AG10803 (cell line): ENCODE data around the gene CBX8.
"Not testable (repeated sequence)": the region's sequence is repeated elsewhere in the genome, so short reads cannot be mapped to it uniquely, and the experiment has no call there.

ENCODE experiments used
- DNase-seq: peaks from one replicate; pipeline ENCODE4 v3.0.0; 2010; ENCODE audit warnings: low read depth
- H3K4me3 ChIP-seq: 2 replicates; pipeline ENCODE4 v1.5.1; 2011; ENCODE audit warnings: mild to moderate bottlenecking, low read length, control low read depth
- CTCF ChIP-seq: conservative IDR thresholded peaks from 2 replicates; pipeline ENCODE4 v1.5.1; 2011; ENCODE audit warnings: mild to moderate bottlenecking, low read length, control low read depth, inconsistent platforms

The CBX8 gene

GRCh38 chr17:79777894-79778503, 18.9 kb downstream of the CBX8 start, which contains the start of gene CBX2:
Gene CBX2, plus strand, starts transcription at chr17:79778148. Its CDS starts 88 bp downstream, at chr17:79778236.
- peak; percentile 53 for DNase-seq
- peak within 1 kb of the TSS; percentile 52 for H3K4me3 ChIP-seq
- no peak for TF ChIP-seq CTCF

- peak overlapping the region; percentile 44 for H3K4me3 ChIP-seq
- peak; percentile 40 for DNase-seq
- TF ChIP-seq CTCF = peak; percentile 19; the same call in 1 of the 2 replicates
Measured at GRCh38 chr17:79777120-79777893, 19.6 kb downstream of the CBX8 start.

- no peak for TF ChIP-seq CTCF
- DNase-seq = no peak
- no peak overlapping the region for H3K4me3 ChIP-seq
Measured at GRCh38 chr17:79776376-79777119, 20.3 kb downstream of the CBX8 start.

GRCh38 chr17:79775632-79776031, 21.2 kb downstream of the CBX8 start:
- TF ChIP-seq CTCF = no peak

GRCh38 chr17:79774561-79774975, 22.3 kb downstream of the CBX8 start:
- TF ChIP-seq CTCF = no peak
- DNase-seq = no peak
- H3K4me3 ChIP-seq = no peak overlapping the region

More at GRCh38 chr17:79775632-79776031, 21.2 kb downstream of the CBX8 start:
- no peak overlapping the region for H3K4me3 ChIP-seq
- DNase-seq = no peak

GRCh38 chr17:79772726-79773125, 24.2 kb downstream of the CBX8 start:
- not testable (repeated sequence) for DNase-seq, H3K4me3 ChIP-seq

GRCh38 chr17:79771276-79771675, 25.6 kb downstream of the CBX8 start:
- no peak for TF ChIP-seq CTCF
- H3K4me3 ChIP-seq = no peak overlapping the region
- DNase-seq = no peak
